ENCODE measurements around the gene GJB1. TPM values are rescaled to one million over a fixed set of nuclear protein-coding genes. Genes with fewer than 3 reads are reported as not detected.

Gene GJB1
- total RNA-seq, 2 experiments from 2014 or later, result not detected

GRCh38 chrX:71239781-71240180, 16.8 kb downstream of the GJB1 start:
- Mint-ChIP-seq H3K27me3 (no peaks in the 10 kb centered on the region), H3K4me1 (no peaks in the 10 kb centered on the region), H3K4me3 (no peak overlapping the region), H3K27ac (no peak overlapping the region), H3K36me3 (ENCODE audit: low read depth) (peaks cover 25% of the 10 kb centered on the region), H3K9me3 (ENCODE audit: low read depth) (no peaks in the 10 kb centered on the region)
- intact Hi-C loops (cut with DNase I, micrococcal nuclease), result no loop called here
- ATAC-seq, result no peak
- DNase-seq, result no peak
- ChIA-PET POLR2A (no interaction called here), CTCF (no interaction called here)

DNA sequence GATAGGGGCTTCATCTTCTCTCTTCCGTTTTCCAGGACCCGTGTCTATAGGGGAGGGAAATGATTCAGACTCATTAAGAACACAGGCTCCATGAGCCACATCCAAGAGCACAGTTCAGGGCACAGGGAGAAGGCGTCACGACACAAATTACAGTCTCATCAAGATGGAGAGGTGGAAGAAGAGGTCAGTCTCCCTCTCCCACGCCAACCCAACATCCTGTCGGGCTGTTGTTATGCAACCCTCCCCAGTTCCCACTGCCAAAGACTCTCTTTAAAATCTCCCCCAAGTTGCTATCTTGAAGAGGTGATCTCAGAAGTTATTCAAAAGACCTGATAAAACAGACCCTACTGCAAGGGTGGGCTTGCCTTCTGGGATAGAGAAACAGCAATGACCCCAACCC, 18.3 kb downstream of the GJB1 start:
- Mint-ChIP-seq H3K27me3 (no peaks in the 10 kb centered on the region), H3K9me3 (ENCODE audit: low read depth) (no peaks in the 10 kb centered on the region), H3K36me3 (ENCODE audit: low read depth) (peaks cover 33% of the 10 kb centered on the region), H3K4me1 (no peaks in the 10 kb centered on the region), H3K27ac (no peak overlapping the region), H3K4me3 (no peak overlapping the region)
- intact Hi-C loops (cut with DNase I, micrococcal nuclease), result no loop called here
- ChIA-PET CTCF (no interaction called here), POLR2A (no interaction called here)
- DNase-seq (no peak), ATAC-seq (no peak)

- ATAC-seq (no peak), DNase-seq (no peak)
- intact Hi-C loops (cut with DNase I, micrococcal nuclease), result no loop called here
- Mint-ChIP-seq H3K27me3 (no peaks in the 10 kb centered on the region), H3K4me1 (no peaks in the 10 kb centered on the region), H3K9me3 (ENCODE audit: low read depth) (no peaks in the 10 kb centered on the region), H3K4me3 (no peak overlapping the region), H3K27ac (no peak overlapping the region), H3K36me3 (ENCODE audit: low read depth) (peaks cover 42% of the 10 kb centered on the region)
- ChIA-PET CTCF (interaction anchor here (1.6 kb wide), 1 partner anchor 10 kb away, joined by 4 read pairs; the partner anchor contains the start of gene ZMYM3), POLR2A (no interaction called here)
Measured at GRCh38 chrX:71244359-71245128, 21.5 kb downstream of the GJB1 start.

GRCh38 chrX:71245159-71245558, 22.1 kb downstream of the GJB1 start:
- no peak for ATAC-seq
- POLR2A ChIA-PET, result interaction anchor here (0.6 kb wide), 1 partner anchor 108 kb away, joined by 8 read pairs; no protein-coding TSS in a partner anchor
- Mint-ChIP-seq H3K4me1 (no peaks in the 10 kb centered on the region), H3K27ac (no peak overlapping the region), H3K36me3 (ENCODE audit: low read depth) (peaks cover 39% of the 10 kb centered on the region), H3K27me3 (no peaks in the 10 kb centered on the region), H3K9me3 (ENCODE audit: low read depth) (no peaks in the 10 kb centered on the region), H3K4me3 (no peak overlapping the region)
- CTCF ChIA-PET, result interaction anchor here (1.6 kb wide), 1 partner anchor 9 kb away, joined by 4 read pairs; the partner anchor contains the start of gene ZMYM3
- intact Hi-C loops (cut with DNase I, micrococcal nuclease), result no loop called here
- DNase-seq, result no peak

GRCh38 chrX:71250841-71251240, 27.8 kb downstream of the GJB1 start:
- peak overlapping the region; percentile 48 for H3K4me3 Mint-ChIP-seq
- peak overlapping the region; percentile 72 for H3K27ac Mint-ChIP-seq
- DNase-seq (no peak), ATAC-seq (no peak)
- peaks cover 14% of the 10 kb centered on the region for H3K36me3 Mint-ChIP-seq (ENCODE audit: low read depth)
- ChIA-PET CTCF (no interaction called here), POLR2A (no interaction called here)
- peaks cover 28% of the 10 kb centered on the region for H3K4me1 Mint-ChIP-seq
- no peaks in the 10 kb centered on the region for H3K9me3 Mint-ChIP-seq (ENCODE audit: low read depth)
- intact Hi-C loops (cut with DNase I, micrococcal nuclease), result loop anchor here in 1 of 2 experiments (5.0 kb wide), 1 partner anchor 54 kb away; no protein-coding TSS in a partner anchor
- H3K27me3 Mint-ChIP-seq, result no peaks in the 10 kb centered on the region

GRCh38 chrX:71251466-71251973, 28.5 kb downstream of the GJB1 start:
- DNase-seq (peak; percentile 57), ATAC-seq (no peak)
- intact Hi-C loops (cut with DNase I, micrococcal nuclease), result loop anchor here in 1 of 2 experiments (5.0 kb wide), 1 partner anchor 54 kb away; no protein-coding TSS in a partner anchor
- peaks cover 29% of the 10 kb centered on the region for H3K4me1 Mint-ChIP-seq
- H3K9me3 Mint-ChIP-seq (ENCODE audit: low read depth), result no peaks in the 10 kb centered on the region
- H3K36me3 Mint-ChIP-seq (ENCODE audit: low read depth), result peaks cover 13% of the 10 kb centered on the region
- POLR2A ChIA-PET, result no interaction called here
- CTCF ChIA-PET, result no interaction called here
- H3K27ac Mint-ChIP-seq, result peak overlapping the region; percentile 25
- peak overlapping the region; percentile 84 for H3K4me3 Mint-ChIP-seq
- H3K27me3 Mint-ChIP-seq, result no peaks in the 10 kb centered on the region

DNA sequence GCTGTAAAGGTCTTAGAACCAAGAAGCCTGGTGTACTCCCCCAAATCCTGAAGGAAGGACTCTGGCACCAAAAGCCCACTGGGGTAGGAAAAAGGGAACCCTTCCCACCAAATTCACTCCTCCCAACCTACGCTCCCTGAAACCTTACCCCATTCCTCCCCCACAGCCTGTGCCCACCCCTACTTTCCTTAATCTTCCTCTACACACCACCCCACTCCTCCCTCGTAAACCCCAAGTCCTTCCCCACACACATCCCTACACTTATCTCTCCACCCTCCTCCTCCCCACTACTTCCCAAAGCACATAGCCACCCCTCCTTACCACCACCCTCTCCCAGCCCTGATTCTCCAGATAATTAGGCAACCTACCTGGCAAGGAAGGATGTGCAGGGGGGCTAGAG, 29.2 kb downstream of the GJB1 start:
- no peak for DNase-seq
- Mint-ChIP-seq H3K27me3 (no peaks in the 10 kb centered on the region), H3K9me3 (ENCODE audit: low read depth) (no peaks in the 10 kb centered on the region), H3K4me1 (peaks cover 29% of the 10 kb centered on the region), H3K4me3 (peak overlapping the region; percentile 84), H3K36me3 (ENCODE audit: low read depth) (peaks cover 13% of the 10 kb centered on the region), H3K27ac (no peak overlapping the region)
- no peak for ATAC-seq
- intact Hi-C loops (cut with DNase I, micrococcal nuclease), result loop anchor here in 1 of 2 experiments (5.0 kb wide), 1 partner anchor 55 kb away; no protein-coding TSS in a partner anchor
- ChIA-PET POLR2A (no interaction called here), CTCF (interaction anchor here (0.6 kb wide), 1 partner anchor 35 kb away, joined by 3 read pairs; no protein-coding TSS in a partner anchor)

DNA sequence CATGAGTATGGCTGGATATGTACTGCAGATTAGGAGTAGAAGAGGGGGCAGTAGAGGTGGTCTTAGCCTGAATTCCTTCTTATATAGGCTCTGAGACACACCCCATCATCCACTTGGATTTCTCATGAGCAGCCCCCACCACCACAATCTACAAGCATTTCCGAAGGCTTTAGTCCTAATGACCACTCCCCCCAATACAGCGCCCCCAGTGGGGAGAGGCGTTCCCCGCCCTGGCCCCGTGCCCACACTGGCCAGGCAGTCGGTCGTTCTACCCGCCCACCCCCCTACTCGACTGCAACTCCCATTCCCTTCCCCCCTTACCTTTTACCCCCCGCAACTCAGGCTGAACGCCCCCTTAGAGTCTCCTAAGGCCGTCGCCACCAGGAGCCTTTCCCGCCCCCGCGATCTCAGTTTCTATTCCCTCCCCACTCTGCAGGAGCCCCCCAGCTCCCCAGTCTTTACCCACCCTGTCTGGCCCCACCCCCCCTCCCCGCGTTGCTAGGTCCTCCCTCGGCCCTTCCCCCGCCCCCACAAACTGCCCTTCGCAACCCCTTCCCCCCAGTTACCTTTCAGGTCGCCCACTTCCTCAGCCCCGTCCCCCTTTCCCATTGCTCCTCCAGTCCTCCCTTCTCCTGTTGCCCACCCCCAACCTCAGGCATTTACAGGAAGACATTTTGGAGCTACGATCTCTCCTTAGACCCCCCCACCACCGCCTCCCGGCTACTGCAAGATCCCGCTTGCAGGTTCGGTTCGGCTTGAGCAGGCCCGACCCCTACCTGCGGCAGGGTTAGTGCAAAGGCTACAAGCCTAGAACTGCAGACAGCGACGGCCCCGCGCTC, 30.4 kb downstream of the GJB1 start:
- Mint-ChIP-seq H3K27ac (peak overlapping the region; percentile 83), H3K9me3 (ENCODE audit: low read depth) (no peaks in the 10 kb centered on the region), H3K36me3 (ENCODE audit: low read depth) (peaks cover 9% of the 10 kb centered on the region), H3K4me3 (peak overlapping the region; percentile 84), H3K4me1 (peaks cover 29% of the 10 kb centered on the region), H3K27me3 (no peaks in the 10 kb centered on the region)
- intact Hi-C loops (cut with DNase I, micrococcal nuclease), result loop anchor here (1.0 to 5.0 kb wide), 7 partner anchors 30 to 799 kb away; partner anchors contain the start of genes NONO (in 2 of the 2), SNX12 (in 1 of the 2) and TAF1 (in 1 of the 2)
- ChIA-PET CTCF (interaction anchor here (0.6 to 1.5 kb wide), 3 partner anchors 9 to 71 kb away, joined by 3 to 4 read pairs (median 4); partner anchors contain the start of gene NONO), POLR2A (interaction anchor here (1.7 kb wide), 1 partner anchor 30 kb away, joined by 8 read pairs; the partner anchor contains the start of gene NONO)
- ATAC-seq (no peak), DNase-seq (peak; percentile 60)

DNA sequence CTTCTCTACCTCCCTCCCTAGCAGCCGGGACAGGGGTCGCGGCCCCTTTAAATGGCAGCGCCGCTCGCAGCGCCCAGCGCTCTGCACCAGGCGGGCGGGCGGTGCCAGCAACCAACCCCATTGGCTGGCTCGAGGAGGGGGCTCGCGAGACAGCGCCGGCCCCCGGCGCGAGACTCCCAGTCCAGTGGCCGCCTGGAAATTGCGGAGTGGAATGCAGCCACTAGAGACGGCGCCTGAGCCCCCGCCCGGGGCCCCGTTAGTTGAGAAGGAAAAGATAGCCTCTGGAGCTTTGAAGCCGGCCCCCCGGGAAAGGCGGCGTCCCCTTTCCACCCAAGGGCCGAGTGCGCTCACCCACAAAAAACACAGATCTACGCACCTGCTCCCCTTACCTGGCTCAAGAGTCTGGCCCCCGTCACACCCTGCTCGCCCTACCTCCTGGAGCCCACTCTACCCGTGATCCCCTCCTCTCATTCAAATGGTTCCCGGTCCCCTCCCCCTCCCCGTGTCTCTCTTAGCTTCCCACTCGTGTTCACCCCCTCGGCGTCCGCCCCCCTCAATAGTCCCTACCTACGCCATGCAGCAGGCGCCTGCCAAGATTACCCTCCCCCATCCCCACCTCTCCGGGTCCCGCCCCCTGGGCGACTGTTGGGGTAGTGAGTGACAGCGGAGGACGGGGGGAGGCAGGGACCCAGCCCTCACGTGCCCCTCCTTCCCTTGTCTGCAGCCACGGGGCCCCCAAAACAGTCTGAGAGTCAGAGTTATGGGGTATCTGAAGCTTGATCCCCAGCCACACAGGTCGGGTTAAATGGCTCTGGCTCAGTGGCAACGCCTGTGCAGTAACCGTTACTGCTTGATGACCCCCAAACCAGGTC, 31.3 kb downstream of the GJB1 start, which contains the start of gene ZMYM3:
ZMYM3 (minus strand) TSS at position 49 of the 872 bp plus-strand sequence. CDS start 885 bp downstream, outside the sequence.
- intact Hi-C loops (cut with DNase I, micrococcal nuclease), result loop anchor here (1.0 to 5.0 kb wide), 7 partner anchors 29 to 800 kb away; partner anchors contain the start of genes NONO (in 2 of the 2), SNX12 (in 1 of the 2) and TAF1 (in 1 of the 2)
- POLR2A ChIA-PET, result interaction anchor here (0.6 to 1.7 kb wide), 3 partner anchors 29 to 162 kb away, joined by 3 to 8 read pairs (median 5); partner anchors contain the start of genes NONO and TAF1
- Mint-ChIP-seq H3K27me3 (no peaks in the 10 kb centered on the region), H3K36me3 (ENCODE audit: low read depth) (peaks cover 6% of the 10 kb centered on the region), H3K4me3 (peak within 1 kb of the TSS; percentile 84), H3K4me1 (peaks cover 29% of the 10 kb centered on the region), H3K27ac (peak within 1 kb of the TSS; percentile 83), H3K9me3 (ENCODE audit: low read depth) (no peaks in the 10 kb centered on the region)
- ATAC-seq (peak; percentile 86), DNase-seq (peak; percentile 87)
- CTCF ChIA-PET, result interaction anchor here (0.6 to 1.5 kb wide), 4 partner anchors 10 to 72 kb away, joined by 3 to 4 read pairs (median 4); partner anchors contain the start of gene NONO

DNA sequence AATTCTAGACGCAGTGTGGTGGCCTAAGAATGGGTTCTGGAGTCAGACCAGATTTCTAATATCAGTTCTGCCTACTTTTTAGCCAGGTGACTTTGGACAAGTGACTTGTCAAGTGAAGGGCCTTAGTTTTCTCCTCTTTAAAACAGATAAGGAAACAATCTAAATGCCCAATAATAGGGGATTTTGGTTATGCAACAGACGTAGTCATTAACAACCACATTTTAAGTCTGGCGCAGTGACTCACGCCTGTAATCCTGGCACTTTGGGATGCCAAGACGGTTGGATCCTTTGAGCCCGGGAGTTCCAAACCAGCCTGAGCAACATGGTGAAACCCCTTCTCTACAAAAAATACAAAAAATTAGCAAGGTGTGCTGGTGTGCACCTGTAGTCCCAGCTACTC, 33.0 kb downstream of the GJB1 start:
- ATAC-seq, result no peak
- intact Hi-C loops (cut with DNase I, micrococcal nuclease), result no loop called here
- no peaks in the 10 kb centered on the region for H3K27me3 Mint-ChIP-seq
- DNase-seq, result no peak
- H3K36me3 Mint-ChIP-seq (ENCODE audit: low read depth), result peaks cover 1% of the 10 kb centered on the region
- peaks cover 26% of the 10 kb centered on the region for H3K4me1 Mint-ChIP-seq
- H3K27ac Mint-ChIP-seq, result no peak overlapping the region
- ChIA-PET CTCF (interaction anchor here (0.7 kb wide), 1 partner anchor 37 kb away, joined by 3 read pairs; no protein-coding TSS in a partner anchor), POLR2A (no interaction called here)
- H3K9me3 Mint-ChIP-seq (ENCODE audit: low read depth), result no peaks in the 10 kb centered on the region
- H3K4me3 Mint-ChIP-seq, result no peak overlapping the region
